Measurements from ENCODE around the gene SLC66A2.

The SLC66A2 gene

DNA sequence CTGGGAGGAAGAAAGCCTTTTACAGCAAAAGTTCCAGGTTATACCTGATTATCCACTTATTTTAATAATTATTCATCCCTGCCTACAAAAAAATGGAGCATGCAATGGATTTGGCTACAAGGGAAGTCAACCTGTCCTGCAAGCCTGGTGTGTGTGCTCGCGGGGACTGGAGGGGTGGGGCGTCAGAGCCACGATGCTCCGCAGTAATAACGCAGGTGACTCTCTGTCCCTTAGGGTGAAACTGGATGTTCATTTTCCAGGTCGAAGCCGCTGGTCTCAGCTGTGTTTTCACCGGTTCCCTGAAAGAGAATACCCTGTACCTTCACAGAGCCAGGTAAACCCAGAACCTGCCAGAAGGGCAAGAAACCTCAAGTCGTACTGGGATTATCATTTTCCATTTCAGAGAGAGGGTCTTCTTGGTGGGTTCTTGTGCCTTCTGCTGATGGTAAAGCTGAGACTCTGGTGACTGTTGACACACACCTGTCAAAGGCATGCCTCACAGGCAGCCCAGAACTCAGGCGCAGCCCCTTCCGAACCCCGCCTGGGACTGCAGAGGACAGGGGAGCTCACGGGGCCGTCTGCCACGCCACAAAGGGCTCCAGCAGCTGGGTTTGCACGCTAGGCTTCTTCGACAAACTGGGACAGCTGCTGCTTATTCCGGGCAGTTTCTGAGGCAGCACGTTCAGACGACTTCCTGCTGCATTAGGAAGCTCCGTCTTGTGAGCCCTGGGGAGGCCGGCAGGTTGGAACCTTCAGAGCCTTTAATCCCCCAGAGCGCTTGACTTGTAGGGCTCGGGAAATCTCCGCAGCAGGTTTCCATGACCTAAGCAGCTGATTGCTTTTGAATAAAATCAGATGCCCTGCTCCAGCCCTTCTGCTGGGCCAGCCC, 95.1 kb downstream of the SLC66A2 start:
- FAIRE-seq: no peak
- DNase-seq (ENCODE audit: extremely low spot score, insufficient read length, low read depth): peak; percentile 44

DNA sequence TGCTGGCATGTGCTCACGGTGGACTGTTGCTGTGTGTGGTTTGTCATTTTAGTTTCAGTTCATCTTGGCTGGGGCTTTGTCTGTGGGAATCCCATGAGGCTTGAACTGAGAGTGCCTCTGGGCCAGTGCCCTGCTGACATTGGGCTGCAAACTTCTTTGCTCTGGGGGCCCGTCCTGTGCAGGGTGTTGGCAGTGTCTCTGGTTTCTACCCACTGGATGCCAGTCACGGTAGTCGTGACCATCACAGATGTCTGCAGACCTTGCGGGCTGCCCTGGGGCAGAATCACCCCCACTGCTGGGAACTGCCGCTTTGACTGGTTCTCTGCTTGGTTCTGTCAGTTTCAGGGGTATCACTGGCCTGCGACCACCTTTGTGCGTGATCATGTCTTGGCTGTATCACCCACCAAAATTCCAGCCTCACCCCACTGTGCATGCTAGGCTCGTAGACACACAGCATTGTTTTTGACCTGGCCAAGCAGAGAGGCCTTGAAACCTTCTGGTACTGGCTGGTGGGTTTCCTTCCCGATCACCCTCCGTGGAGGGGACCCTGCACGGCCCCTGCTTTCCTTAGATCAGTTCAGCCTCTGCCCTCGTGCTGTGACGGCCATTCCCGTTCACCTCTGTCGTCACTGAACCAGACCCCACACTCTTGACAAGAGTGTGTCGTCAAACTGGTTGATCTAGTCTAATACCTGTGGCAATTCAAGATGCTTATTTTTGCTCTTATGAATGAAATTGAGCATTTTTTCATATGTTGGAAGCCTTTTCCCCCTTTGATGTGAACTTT, 96.1 kb downstream of the SLC66A2 start:
- FAIRE-seq: peak; percentile 85
- DNase-seq (ENCODE audit: extremely low spot score, insufficient read length, low read depth): peak; percentile 28

DNA sequence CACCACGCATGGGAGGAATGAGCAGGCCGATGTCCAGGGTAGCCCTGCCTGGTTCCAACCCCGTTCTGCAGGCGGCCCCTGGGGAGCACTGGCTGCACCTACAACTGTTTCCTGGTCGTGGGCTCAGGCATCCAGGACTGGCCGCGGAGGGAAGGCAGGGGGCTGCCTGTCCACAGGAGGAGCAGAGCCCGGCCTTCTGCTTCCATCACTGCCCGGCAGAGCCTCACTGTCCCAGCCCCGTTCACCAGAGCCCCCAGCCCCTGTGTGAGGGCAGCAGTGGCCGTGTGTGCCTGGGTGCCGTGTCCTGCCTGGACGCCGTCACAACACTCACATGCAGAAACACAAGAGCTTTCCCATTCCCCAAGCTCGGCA, 97.5 kb downstream of the SLC66A2 start:
- DNase-seq (ENCODE audit: extremely low spot score, insufficient read length, low read depth) (no peak), FAIRE-seq (no peak)

DNA sequence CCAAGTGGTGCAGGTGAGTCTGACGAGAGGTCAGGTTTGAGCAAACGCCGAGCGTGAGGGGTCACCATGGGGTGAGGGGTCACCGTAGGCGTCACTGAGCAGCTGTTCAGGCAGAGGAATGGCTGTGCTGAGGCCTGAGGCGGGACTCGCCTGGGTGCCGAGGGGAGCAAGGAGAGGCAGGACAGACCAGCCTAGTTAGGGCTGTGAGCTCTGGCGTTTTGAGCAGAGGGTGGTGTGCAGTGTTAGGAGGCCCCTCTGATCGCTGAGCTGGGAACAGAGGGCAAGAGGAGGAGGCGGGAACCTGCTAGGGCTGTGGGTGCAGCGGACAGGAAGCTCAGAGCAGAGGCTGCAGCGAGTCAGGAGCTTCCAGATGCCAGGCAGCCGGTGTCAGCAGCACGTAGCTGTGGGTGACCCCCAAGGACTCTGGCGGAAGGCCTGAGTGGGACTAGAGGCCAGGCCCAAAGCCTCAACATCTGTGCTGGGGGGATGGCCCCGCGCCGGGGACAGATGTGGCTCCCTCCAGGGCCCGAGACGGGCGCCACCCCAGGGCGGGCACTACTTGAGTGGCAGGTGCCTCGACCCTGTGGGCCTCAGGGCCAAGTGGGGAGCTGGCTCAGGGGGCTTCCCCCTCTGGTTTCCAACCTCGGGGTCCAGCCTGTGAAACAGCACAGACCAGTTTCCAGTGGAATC, 98.0 kb downstream of the SLC66A2 start:
- DNase-seq (ENCODE audit: extremely low spot score, insufficient read length, low read depth): no peak
- no peak for FAIRE-seq

DNA sequence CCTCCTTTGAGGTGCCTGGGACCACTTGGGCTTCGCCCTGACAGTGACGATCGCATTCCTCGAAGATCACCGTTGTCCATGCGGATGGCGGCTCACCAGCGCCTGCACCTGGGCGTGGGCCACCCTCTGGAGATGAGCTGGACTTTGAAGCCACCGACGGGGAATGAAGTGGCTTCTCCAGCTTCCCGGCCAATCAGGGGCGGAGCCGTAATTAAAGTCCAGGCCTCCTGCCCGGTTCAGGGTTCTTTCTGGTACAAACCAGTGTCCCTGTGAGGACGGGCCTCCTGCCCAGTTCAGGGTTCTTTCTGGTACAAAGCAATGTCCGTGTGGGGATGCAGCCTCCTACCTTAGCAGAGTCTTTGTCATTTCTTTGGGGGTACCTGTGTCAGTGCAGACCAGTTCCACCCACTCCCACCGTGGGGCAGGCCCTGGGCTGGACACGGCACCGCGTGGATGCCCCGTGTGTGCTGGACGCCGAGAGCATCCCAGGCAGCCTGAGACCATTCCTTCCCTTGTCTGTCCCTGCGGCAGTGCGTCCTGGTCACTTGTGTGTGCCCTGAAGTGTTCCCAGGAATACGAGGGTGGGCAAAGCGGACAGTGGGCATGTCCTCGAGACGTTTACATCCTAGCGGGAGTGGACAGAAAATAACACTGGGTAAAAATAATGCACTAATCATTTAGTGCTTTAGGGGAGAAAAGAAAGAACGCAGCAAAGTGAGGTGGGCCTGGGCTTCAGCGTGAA, 98.7 kb downstream of the SLC66A2 start:
- DNase-seq (ENCODE audit: extremely low spot score, insufficient read length, low read depth) (no peak), FAIRE-seq (no peak)

Data from GM18507 (cell line).